ENCODE results near the gene DTL.

Gene DTL

GRCh38 chr1:212129781-212130180, 94.2 kb downstream of the DTL start:
- no peak for DNase-seq

DNA sequence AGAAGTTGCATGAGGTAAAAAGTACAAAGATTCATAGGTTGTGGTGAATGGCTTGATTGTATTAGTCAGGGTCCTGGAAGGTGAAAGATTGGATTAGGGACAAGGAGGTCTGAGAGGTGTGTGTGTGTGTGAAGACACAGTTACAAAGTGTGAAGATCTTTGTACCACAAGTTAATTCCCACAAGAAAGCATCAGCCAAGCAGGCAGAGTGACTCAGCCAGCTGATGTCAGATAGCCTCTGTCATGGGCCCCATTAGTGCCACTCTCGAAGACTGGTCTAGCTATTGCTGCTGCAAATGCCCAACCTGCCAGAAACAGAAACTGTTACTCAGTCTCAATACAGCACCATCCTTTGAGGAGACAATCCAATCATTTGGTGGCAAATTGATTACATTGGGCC, 96.5 kb downstream of the DTL start:
- DNase-seq, result peak; percentile 21

DNA sequence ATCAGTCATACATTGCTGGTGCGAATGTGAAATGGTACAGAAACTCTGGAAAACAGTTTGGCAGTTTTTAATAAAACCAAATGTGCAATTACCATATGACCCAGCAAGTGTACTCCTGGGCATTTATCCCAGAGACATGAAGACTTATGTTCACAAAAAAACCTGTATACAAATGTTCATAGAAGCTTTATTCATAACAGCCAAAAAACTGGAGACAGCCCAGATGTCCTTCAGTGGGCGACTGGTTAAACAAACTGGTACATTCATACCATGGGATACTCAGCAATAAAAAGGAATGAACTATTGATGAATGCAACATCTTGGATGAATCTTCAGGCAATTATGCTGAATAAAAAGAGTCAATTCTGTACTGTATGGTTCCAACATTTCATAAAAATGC, 97.8 kb downstream of the DTL start:
- no peak for DNase-seq

DNA sequence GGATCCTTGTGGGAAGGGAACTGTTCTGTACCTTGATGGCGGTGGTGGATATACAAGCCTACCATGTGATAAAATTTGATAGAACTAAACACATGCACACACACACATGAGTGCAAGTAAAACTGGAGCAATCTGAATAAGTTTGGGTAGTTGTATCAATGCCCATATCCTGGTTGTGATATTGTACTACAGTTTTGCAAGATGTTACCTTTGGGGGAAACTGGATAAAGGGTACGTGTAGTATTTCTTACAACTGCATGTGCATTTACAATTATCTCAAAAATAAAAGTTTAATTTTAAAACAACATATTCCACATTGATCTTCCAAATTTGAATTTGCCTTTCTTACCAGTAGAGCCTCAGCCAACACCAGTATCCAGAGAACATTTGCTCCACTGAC, 99.6 kb downstream of the DTL start:
- DNase-seq, result no peak

GRCh38 chr1:212137854-212138253, 102.3 kb downstream of the DTL start:
- DNase-seq, result no peak

GRCh38 chr1:212138457-212138856, 102.9 kb downstream of the DTL start:
- DNase-seq, result no peak

DNA sequence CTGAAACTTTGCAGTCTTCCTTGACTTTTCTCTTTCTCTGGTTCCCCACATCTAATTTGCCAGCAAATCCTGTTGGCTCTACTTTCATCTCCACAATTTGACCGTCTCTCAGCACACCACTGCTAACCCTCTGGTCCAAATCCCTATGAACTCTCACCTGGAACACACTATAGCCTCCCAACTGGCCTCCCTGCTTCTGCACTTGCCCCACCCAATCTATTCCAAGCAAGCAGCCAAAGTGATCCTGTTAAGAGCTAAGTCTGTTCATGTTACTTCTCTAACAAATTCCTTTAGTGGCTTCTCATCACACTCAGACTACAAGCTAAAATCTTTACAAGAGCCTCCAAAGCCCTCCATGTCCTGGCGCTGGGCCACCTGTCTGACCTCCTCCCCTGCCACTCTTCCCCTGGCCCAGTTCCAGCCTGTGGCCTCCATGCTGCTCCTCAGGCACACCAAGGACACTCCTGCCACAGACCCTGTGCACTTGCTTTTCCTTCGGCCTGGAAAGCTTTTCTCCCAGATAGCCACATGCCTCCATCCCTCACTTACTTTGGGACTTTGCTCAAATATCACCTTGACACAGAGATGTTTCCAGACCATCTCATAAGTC, 104.1 kb downstream of the DTL start:
- DNase-seq, result no peak

DNA sequence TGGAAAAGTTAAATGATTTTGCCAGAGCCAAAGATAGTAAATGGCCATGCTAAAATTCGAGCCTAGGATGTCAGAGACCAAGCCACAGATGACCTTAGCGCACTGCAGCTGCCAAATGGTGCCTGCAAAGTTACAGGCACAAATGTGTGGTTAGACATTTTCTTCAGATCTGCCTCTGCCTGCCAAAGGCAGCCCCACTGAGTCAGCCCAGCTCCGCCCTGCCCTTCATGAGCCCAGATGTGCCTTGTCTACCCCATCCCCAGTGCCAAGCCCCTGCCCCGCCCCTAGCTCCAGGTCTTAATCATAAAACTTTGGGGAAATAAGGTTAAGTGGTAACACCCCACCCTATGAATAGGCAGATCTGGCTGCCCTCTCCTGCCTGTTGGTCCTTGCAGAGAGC, 105.9 kb downstream of the DTL start:
- no peak for DNase-seq

GRCh38 chr1:212142883-212143530, 107.5 kb downstream of the DTL start:
- DNase-seq, result no peak

DNA sequence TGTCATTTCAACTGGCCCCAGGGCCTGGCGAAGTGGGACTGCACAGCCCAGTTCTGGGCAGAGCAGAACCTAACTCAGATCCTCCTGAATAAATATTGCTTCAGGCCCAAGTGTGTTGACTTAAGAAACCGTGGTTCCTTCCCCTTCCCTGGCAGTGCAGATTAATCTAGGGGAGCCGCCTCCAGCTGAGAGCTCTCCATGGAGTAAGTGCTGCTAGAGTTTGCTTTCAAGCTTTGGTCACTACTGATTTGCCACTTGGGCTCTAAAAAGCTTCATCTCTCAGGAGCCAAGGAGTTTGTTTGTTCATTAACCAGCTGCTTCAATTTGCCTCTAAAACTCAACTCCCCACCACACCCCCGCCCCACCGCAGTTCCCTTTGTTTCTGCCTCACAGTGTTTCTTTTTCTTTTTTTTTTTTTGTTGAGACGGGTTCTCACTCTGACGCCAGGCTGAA, 112.1 kb downstream of the DTL start:
- no peak for DNase-seq

GRCh38 chr1:212149566-212149965, 114.0 kb downstream of the DTL start:
- no peak for DNase-seq

DNA sequence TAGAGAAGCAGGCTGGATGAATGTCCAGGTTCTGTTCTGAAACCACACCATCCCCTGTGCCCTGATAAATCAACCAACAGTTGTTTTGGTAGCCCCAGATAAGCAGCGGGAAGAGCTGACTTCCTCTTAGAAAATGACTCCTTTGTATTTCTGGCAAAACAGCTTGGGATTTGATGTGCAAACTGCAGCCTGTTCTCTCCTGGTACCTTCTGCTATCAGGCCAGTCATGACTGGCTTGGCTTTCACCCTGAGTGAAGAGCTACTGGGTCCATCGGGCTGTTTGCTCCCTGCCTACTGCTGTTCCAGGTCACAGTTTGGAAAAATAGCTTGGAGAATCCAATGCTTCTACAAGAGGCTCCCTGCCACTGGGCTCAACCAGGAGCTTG, 116.8 kb downstream of the DTL start:
- no peak for DNase-seq

DNA sequence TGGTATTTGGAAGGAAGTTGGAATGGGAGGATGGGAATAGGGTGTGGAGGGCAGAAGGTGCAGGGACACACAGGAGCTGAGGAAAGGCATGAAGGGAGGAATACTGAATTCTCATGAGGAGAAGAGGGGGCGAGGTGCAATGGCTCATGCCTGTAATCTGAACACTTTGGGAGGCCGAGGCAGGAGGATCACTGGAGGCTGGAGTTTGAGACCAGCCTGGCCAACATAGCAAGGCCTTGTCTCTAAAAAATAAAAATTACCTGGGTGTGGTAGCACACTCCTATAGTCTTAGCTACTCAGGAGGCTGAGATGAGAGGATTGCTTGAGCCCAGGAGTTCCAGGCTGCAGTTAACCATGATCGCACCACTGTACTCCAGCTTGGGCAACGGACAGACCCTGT, 117.3 kb downstream of the DTL start:
- DNase-seq, result no peak

- DNase-seq, result peak; percentile 25
These were observed 118.1 kb downstream of the DTL start for GRCh38 chr1:212153635-212154034.
